ENCODE measurements around the gene CCDC197.
A peak's percentile ranks its signal among the peaks of the same experiment; 100 is the strongest.

CCDC197 gene

DNA sequence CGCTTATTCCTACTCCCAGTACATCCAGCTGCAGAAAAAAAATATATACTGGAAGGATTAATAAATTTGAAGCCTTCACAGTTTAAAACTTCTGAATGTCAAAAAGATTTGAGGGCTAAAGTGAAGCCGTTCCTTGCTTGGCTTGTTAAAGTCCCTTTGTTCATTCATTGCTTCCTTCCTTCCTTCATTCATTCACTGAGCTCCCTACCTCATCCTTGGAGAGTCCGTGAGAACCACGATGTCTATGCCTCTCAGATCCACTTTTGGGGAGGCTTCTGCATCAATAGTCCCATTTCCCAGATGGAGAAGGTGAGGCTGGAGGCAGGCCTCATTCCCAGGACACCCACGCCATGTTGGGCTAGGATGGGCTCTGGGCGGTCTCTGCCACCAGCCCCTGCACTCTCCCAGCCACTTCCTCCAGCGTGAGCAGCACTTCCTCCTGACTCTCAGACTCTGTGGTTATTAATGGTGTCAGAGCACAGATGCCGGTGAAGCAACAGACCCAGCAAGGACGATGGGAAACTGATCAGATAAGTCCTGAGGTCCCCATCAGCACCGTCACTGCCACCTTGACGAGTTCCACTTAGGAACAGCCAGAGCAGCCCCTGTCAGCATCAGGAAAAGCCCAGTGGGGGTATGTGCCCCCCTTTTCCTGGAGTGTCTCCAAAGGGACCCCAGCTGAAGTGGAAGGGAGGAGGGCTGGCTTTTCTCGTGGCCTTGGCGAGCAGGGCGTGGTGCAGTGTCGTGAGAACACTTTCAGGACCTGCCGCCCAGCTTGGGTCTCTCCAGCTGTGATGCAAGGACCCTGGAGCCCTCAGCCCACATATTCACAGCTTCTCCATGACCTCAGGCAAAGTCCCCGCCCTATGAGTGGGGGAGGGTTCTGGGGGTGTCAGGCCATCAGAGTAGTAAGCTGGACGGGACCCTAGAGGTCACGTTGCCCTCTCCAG is 41.9 kb upstream of the CCDC197 start:
- Histone ChIP-seq H3K79me2 (ENCODE audit: low read length) (no peaks in the 10 kb centered on the region), H3K4me1 (ENCODE audit: low read length) (peaks cover 86% of the 10 kb centered on the region), H3K9me3 (ENCODE audit: insufficient read depth, low read length) (no peaks in the 10 kb centered on the region), H3K4me3 (ENCODE audit: low read length) (peak overlapping the region; percentile 71), H3K27me3 (ENCODE audit: low read depth, low read length) (no peaks in the 10 kb centered on the region), H3K4me2 (ENCODE audit: low read length) (peak overlapping the region; percentile 81), H3K27ac (ENCODE audit: low read length) (peak overlapping the region; percentile 60), H4K20me1 (ENCODE audit: insufficient read depth, low read length) (no peaks in the 10 kb centered on the region), H3K36me3 (replicated peaks; ENCODE audit: low read depth, low read length) (no peaks in the 10 kb centered on the region), H3K9ac (ENCODE audit: low read length) (peak overlapping the region; percentile 70), H2AFZ (ENCODE audit: low read depth, low read length) (peak overlapping the region; percentile 55; the same call in 1 of the 2 replicates)
- TF ChIP-seq EZH2phosphoT487 (IDR thresholded peaks at IDR 0.05; ENCODE audit: low read depth) = no peak
- TF ChIP-seq, protein P1, sequence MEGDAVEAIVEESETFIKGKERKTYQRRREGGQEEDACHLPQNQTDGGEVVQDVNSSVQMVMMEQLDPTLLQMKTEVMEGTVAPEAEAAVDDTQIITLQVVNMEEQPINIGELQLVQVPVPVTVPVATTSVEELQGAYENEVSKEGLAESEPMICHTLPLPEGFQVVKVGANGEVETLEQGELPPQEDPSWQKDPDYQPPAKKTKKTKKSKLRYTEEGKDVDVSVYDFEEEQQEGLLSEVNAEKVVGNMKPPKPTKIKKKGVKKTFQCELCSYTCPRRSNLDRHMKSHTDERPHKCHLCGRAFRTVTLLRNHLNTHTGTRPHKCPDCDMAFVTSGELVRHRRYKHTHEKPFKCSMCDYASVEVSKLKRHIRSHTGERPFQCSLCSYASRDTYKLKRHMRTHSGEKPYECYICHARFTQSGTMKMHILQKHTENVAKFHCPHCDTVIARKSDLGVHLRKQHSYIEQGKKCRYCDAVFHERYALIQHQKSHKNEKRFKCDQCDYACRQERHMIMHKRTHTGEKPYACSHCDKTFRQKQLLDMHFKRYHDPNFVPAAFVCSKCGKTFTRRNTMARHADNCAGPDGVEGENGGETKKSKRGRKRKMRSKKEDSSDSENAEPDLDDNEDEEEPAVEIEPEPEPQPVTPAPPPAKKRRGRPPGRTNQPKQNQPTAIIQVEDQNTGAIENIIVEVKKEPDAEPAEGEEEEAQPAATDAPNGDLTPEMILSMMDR (IDR thresholded peaks at IDR 0.05; ENCODE audit: low read depth, low read length) = no peak

DNA sequence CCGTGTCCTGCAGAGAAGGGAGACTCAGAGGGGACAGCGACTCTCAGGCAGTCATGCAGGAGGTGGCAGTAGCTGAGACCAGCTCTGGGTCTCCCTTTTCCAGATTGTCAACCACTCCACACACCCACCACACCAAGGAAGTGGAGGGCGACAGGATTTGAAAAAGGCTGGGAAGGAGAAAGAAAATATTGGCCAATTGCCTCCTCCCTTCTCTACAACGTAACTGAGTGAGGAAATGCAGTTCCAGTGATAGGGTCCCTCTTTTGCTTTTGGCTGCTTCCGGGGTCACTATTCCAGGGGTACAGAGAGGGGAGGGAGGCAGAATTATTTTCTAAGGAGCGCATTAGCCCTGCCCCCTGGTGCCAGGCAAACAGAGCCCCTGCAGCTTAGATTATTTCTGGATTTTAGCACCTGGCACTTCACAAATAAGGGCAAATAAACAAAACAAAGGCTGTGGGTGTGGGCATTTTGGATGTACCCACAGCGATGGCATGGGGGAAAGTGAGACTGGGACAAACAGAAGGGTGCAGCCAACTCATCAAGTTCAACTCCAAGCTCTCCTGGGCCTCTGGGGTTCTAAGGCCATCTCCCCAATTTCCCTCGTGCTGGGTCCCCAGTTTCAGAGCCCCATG is 41.1 kb upstream of the CCDC197 start:
- Histone ChIP-seq H2AFZ (ENCODE audit: low read depth, low read length) (no peak overlapping the region), H3K4me1 (ENCODE audit: low read length) (peaks cover 93% of the 10 kb centered on the region), H3K4me3 (ENCODE audit: low read length) (peak overlapping the region; percentile 71), H3K4me2 (ENCODE audit: low read length) (peak overlapping the region; percentile 81), H4K20me1 (ENCODE audit: insufficient read depth, low read length) (no peaks in the 10 kb centered on the region), H3K27me3 (ENCODE audit: low read depth, low read length) (no peaks in the 10 kb centered on the region), H3K9ac (ENCODE audit: low read length) (peak overlapping the region; percentile 70), H3K79me2 (ENCODE audit: low read length) (no peaks in the 10 kb centered on the region), H3K9me3 (ENCODE audit: insufficient read depth, low read length) (no peaks in the 10 kb centered on the region), H3K27ac (ENCODE audit: low read length) (peak overlapping the region; percentile 60), H3K36me3 (replicated peaks; ENCODE audit: low read depth, low read length) (no peaks in the 10 kb centered on the region)
- TF ChIP-seq EZH2phosphoT487 (IDR thresholded peaks at IDR 0.05; ENCODE audit: low read depth) = no peak
- TF ChIP-seq, protein P1 (IDR thresholded peaks at IDR 0.05; ENCODE audit: low read depth, low read length) = no peak

DNA sequence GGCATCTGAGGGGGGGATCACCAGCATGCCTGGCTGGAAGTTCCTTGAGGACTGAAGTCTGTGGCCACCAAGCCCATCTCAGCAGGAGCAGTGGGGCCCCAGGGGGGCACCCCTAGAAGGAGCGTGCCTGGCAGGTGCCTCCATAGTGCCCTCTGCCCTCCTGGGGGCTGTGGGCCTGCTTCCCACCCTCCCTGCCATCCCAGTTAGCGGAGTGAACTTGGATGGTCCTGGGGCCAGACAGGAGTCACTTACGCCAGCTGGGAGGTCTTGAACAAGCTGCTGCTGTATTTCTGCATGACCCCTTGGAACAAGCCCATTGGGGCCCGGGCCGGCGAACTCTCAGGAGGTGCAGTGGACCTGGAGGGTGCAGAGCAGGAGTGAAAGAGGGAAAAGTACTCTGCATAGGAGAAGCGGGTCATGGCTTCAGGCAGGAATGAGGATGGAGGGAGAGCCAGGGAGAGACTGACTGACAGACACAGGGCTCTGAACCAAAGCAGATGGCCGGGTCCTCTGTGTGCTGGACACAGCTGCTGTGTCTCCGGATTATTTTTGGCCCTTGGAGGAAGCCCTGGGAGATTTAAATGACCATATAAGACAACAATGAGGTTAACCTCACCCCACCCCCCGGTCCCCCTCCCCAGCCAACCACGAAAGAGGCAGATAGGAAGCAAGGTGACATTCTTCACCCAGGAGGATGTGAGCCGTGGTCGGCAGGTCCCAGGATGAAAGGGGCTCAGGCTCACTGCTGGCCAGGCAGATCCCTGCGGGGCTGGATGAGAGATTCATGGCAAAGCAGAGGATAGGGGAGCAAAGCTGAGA is 40.4 kb upstream of the CCDC197 start:
- H3K9me3 ChIP-seq (ENCODE audit: insufficient read depth, low read length) = no peaks in the 10 kb centered on the region
- H4K20me1 ChIP-seq (ENCODE audit: insufficient read depth, low read length) = no peaks in the 10 kb centered on the region
- no peaks in the 10 kb centered on the region; the same call in 1 of the 2 replicates for H3K27me3 ChIP-seq (ENCODE audit: low read depth, low read length)
- TF ChIP-seq EZH2phosphoT487 (IDR thresholded peaks at IDR 0.05; ENCODE audit: low read depth) = no peak
- TF ChIP-seq, protein P1 (IDR thresholded peaks at IDR 0.05; ENCODE audit: low read depth, low read length) = no peak
- H3K36me3 ChIP-seq (replicated peaks; ENCODE audit: low read depth, low read length) = no peaks in the 10 kb centered on the region
- peak overlapping the region; percentile 60 for H3K27ac ChIP-seq (ENCODE audit: low read length)
- no peak overlapping the region for H2AFZ ChIP-seq (ENCODE audit: low read depth, low read length)
- H3K4me1 ChIP-seq (ENCODE audit: low read length) = peaks cover 93% of the 10 kb centered on the region
- H3K4me2 ChIP-seq (ENCODE audit: low read length) = peak overlapping the region; percentile 81
- no peaks in the 10 kb centered on the region for H3K79me2 ChIP-seq (ENCODE audit: low read length)
- H3K4me3 ChIP-seq (ENCODE audit: low read length) = peak overlapping the region; percentile 71; the same call in 1 of the 2 replicates
- peak overlapping the region; percentile 70 for H3K9ac ChIP-seq (ENCODE audit: low read length)
